GM13976 (cell line): ENCODE results near the gene BACH2.
"Not testable (repeated sequence)": the region's sequence is repeated elsewhere in the genome, so short reads cannot be mapped to it uniquely, and the experiment has no call there.

Experiments
- DNase-seq: peaks from one replicate; pipeline ENCODE4 v3.0.0; 2012; ENCODE audit warnings: low spot score
- in situ Hi-C: fragments of 300-500 bp; cut with MboI; formaldehyde crosslinking; loops from one replicate; pipeline ENCODE4 v1.12.0; 2022; ENCODE audit warnings: low sequenced_read_pairs, mixed read lengths, inconsistent platforms; ENCODE audit not compliant: unreplicated experiment
- TF ChIP-seq, protein P1 (sequence below): IDR thresholded peaks from 2 replicates; pipeline ENCODE4 v1.5.1; 2012; ENCODE audit warnings: borderline replicate concordance, mild to moderate bottlenecking; ENCODE audit not compliant: insufficient read depth; ENCODE audit errors: extremely low read depth, missing control alignments, control extremely low read depth

The BACH2 gene

DNA sequence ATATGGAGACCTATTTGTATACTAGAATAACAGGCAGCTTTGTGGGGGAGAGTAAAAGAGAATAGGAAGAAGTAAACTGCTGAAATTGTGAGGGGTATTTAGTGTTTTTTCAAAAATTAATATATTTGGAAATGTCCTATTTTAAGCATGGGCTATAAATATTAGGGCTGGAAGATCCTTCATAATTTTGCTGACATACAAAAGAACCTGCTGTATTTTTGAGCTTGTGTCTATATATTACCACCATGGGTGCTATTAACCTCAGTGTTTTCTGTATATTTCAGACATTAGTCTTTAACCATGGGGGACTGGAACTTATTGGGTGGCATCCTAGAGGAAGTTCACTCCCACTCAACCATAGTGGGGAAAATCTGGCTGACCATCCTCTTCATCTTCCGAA is 402.5 kb downstream of the BACH2 start, which contains the start of gene GJA10:
Gene GJA10, plus strand, starts transcription at position 301 of the 400 bp plus-strand sequence. Its CDS starts 0 bp downstream, at position 301.
- TF ChIP-seq, protein P1, sequence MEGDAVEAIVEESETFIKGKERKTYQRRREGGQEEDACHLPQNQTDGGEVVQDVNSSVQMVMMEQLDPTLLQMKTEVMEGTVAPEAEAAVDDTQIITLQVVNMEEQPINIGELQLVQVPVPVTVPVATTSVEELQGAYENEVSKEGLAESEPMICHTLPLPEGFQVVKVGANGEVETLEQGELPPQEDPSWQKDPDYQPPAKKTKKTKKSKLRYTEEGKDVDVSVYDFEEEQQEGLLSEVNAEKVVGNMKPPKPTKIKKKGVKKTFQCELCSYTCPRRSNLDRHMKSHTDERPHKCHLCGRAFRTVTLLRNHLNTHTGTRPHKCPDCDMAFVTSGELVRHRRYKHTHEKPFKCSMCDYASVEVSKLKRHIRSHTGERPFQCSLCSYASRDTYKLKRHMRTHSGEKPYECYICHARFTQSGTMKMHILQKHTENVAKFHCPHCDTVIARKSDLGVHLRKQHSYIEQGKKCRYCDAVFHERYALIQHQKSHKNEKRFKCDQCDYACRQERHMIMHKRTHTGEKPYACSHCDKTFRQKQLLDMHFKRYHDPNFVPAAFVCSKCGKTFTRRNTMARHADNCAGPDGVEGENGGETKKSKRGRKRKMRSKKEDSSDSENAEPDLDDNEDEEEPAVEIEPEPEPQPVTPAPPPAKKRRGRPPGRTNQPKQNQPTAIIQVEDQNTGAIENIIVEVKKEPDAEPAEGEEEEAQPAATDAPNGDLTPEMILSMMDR = no peak
- in situ Hi-C loops = no loop called here
- no peak for DNase-seq

DNA sequence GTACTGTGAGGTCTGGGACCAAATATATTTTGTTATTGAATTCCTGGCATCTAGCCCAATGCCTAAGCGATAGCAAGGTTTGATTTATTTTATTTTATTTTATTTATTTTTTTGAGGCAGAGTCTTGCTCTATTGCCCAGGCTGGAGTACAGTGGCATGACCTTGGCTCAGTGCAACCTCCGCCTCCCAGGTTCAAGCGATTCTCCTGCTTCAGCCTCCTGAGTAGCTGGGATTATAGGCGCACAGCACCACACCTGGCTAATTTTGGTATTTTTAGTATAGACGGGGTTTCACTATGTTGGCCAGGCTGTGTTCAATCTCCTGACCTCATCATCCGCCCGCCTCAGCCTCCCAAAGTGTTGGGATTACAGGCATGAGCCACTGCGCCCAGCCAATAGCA is 404.1 kb downstream of the BACH2 start:
- DNase-seq, in situ Hi-C loops: not testable (repeated sequence)

DNA sequence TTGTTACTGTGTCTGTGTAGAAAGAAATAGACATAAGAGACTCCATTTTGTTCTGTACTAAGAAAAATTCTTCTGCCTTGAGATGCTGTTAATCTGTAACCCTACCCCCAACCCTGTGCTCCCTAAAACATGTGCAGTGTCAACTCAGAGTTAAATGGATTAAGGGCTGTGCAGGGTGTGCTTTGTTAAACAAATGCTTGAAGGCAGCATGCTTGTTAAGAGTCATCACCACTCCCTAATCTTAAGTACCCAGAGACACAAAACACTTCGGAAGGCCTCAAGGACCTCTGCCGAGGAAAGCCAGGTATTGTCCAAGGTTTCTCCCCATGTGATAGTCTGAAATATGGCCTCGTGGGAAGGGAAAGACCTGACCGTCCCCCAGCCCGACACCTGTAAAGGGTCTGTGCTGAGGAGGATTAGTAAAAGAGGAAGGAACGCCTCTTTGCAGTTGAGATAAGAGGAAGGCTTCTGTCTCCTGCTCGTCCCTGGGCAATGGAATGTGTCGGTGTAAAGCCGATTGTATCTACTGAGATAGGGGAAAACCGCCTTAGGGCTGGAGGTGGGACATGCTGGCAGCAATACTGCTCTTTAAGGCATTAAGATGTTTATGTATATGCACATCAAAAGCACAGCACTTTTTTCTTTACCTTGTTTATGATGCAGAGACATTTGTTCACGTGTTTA is 405.7 kb downstream of the BACH2 start:
- in situ Hi-C loops, DNase-seq: not testable (repeated sequence)

DNA sequence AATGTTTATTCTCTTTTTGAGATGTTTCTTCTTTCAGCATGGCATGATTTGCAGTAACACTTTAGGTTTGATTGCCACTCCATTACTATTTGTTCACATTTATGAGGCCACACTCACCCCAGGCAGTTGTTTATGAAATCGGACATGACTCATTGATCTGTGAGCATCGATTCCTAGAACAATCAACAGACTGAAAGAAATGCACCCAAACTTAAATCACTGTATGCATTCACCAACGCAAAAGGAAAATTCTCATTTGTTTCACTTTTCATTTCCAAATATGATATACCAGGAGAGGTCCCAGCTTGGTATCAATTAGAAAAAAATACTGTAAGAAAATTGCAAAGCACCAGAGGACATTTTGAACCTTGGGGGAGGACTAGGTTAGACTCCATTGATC is 407.8 kb downstream of the BACH2 start:
- DNase-seq = no peak
- TF ChIP-seq, protein P1 = no peak
- in situ Hi-C loops = no loop called here

DNA sequence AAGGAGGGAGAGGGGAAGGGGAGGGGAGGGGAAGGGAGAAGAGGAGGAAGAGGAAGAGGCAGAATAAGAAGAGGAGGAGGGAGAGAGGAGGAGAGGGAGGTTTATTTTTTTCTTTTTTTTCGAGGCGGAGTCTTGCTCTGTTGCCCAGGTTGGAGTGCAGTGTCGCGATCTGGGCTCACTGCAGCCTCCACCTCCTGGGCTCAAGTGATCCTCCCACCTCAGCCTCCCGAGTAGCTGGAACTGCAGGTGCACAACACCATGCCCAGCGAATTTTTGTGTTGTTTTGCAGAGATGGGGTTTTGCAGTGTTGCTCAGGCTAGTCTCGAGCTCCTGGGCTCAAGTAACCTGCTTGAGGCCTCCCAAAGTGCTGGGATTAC is 408.5 kb downstream of the BACH2 start:
- DNase-seq = no peak
- TF ChIP-seq, protein P1 = no peak
- in situ Hi-C loops = no loop called here

DNA sequence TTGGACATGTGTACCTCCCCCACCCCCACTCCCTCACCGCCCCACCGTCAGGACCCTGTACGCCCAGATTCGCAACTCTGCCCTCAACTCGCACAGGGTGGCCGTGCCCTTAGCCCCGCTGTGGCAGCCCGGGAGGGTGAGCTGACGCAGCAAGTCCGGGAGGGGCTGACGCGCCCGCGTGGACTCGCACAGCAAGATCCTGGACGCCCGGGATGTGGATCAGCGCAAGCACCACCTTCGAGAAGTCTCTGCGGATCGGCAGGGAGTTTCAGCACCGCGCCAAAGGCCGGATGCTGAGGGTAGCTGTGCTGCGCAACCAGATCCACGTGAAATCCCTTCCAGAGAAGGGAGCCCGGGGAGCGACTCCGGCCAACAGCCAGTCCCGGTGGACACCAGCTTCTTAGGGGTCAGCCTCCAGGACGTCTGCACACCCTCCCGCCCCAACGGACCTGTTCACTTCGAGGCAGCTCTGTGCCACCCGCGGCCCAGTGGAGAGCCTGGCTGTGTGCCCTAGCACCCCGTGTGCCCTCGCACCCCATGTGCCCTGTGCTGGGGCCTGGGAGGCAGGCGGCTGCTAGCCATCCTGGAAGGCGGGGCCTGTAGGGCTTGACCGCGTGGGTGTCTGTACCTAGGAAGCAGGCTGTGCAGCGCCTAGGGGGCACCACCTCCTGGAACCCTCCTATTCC is 409.0 kb downstream of the BACH2 start:
- TF ChIP-seq, protein P1 = no peak
- DNase-seq = peak; percentile 28
- in situ Hi-C loops = no loop called here

DNA sequence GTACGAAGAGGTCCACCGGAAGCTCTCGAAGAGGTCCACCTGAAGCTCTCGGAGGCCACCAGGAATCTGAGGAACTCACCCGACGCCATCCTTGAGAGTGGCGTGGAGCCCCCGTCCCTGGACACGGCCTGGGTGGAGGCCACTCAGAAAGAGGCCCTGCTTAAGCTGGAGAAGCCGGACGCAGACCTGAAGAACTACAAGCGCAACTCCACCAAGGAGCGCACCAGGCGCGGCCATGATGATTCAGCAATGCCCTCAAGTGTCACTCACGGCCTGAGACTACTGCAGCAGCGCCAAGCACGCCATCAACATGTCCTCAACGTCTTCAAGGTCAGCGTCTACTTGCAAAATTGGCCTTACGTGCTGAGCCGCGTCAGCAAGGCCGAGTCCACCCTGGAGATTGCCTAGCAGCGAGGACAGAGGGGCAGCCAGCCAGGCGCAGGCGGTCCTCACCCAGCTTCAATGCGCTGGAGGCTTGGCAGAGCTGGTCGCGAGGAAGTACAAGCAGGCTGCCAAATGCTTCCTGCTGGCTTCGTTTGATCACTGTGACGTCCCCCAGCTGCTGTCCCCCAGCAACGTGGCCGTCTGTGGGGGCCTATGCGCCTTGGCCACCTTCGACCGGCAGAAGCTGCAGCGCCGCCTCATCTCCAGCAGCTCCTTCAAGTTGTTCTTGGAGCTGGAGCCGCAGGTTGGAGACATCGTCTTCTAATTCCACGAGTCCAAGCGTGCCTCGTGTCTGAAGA is 410.1 kb downstream of the BACH2 start:
- TF ChIP-seq, protein P1 = no peak
- DNase-seq = peak; percentile 24
- in situ Hi-C loops = no loop called here
